Vagina (tissue), 2 donors: ENCODE data around the gene ZNF428. TPM values are rescaled to one million over a fixed set of nuclear protein-coding genes. Genes with fewer than 3 reads are reported as not detected.

Experiments
- DNase-seq, 2 donors: peaks; one replicate each; pipeline ENCODE4 v3.0.0-alpha.2; 2017; ENCODE audit errors: extremely low spot score in 2 of 2
- H3K27ac ChIP-seq: fragments of 200-600 bp; sonication (generic); one replicate; pipeline ENCODE4 v1.5.1; 2019
- H3K27me3 ChIP-seq: fragments of 200-600 bp; sonication (generic); one replicate; pipeline ENCODE4 v1.5.1; 2019
- H3K36me3 ChIP-seq, 2 donors: fragments of 200-600 bp; sonication (generic); one replicate each; pipeline ENCODE4 v1.5.1; 2017 to 2019
- H3K4me1 ChIP-seq: fragments of 200-600 bp; sonication (generic); one replicate; pipeline ENCODE4 v1.5.1; 2019
- H3K4me3 ChIP-seq, 2 donors: fragments of 200-600 bp; sonication (generic); 1 replicate in 1 of 2; 2 replicates in 1 of 2; pipeline ENCODE4 v1.5.1; 2016 to 2019
- H3K9me3 ChIP-seq: fragments of 200-600 bp; sonication (generic); one replicate; pipeline ENCODE4 v1.5.1; 2019
- CTCF ChIP-seq, 3 experiments: fragments of 450-650 bp in 2 of 3; fragments of 200-600 bp in 1 of 3; sonication (generic) in 1 of 3; IDR thresholded peaks; one replicate each; pipeline ENCODE4 v1.5.1; 2017 to 2019; ENCODE audit warnings: antibody characterized with exemption in 3 of 3, mild to moderate bottlenecking in 2 of 3, moderate library complexity in 2 of 3
- POLR2A ChIP-seq, 2 donors: fragments of 450-650 bp; IDR thresholded peaks; one replicate each; pipeline ENCODE4 v1.6.1; 2017; ENCODE audit warnings: antibody characterized with exemption in 2 of 2, mild to moderate bottlenecking in 2 of 2, moderate library complexity in 2 of 2
- POLR2AphosphoS5 ChIP-seq, 2 donors: sonication (generic); formaldehyde crosslinking; IDR thresholded peaks; one replicate each; pipeline ENCODE4 v1.9.0; 2017; ENCODE audit warnings: antibody characterized with exemption in 2 of 2, mild to moderate bottlenecking in 2 of 2, low read depth in 1 of 2; ENCODE audit not compliant: insufficient read depth in 1 of 2
- intact Hi-C: fragments of 100-400 bp; cut with DNase I; formaldehyde crosslinking; loops from one replicate; pipeline ENCODE4 v1.15.1; 2023
- small RNA-seq: library from RNA; depleted of rRNA; stranded (forward); fragments of <200 nt; gene quantifications from one replicate; pipeline ENCODE3, GENCODE V24; 2016
- total RNA-seq: library from RNA; depleted of rRNA; stranded (reverse); fragments of >200 nt; gene quantifications from one replicate; pipeline ENCODE4 v1.2.3, GENCODE V29; 2016

Gene ZNF428
- total RNA-seq, 1 donor from 2014 or later: 30.9 TPM

- Histone ChIP-seq H3K9me3 (no peaks in the 10 kb centered on the region), H3K4me1 (peaks cover 9% of the 10 kb centered on the region), H3K27ac (no peak overlapping the region), H3K36me3 (peaks cover 0 to 6% of the 10 kb centered on the region in 2 donors), H3K27me3 (no peaks in the 10 kb centered on the region), H3K4me3 (no peak overlapping the region)
- TF ChIP-seq POLR2A (IDR thresholded peaks at IDR 0.05) (no peak), CTCF (IDR thresholded peaks at IDR 0.05) (no peak), POLR2AphosphoS5 (IDR thresholded peaks at IDR 0.05; ENCODE audit: insufficient read depth in 1 of 2, low read depth in 1 of 2) (no peak)
- DNase-seq: no peak
- intact Hi-C loops: loop anchor here (10.0 kb wide), 1 partner anchor 91 kb away; no protein-coding TSS in a partner anchor
Observed at GRCh38 chr19:43563816-43564457, 55.5 kb downstream of the ZNF428 start.

- Histone ChIP-seq H3K36me3 (peaks cover 0 to 6% of the 10 kb centered on the region in 2 donors), H3K4me3 (no peak overlapping the region), H3K4me1 (peaks cover 9% of the 10 kb centered on the region), H3K27me3 (no peaks in the 10 kb centered on the region), H3K27ac (peak overlapping the region; percentile 32), H3K9me3 (no peaks in the 10 kb centered on the region)
- no peak for TF ChIP-seq POLR2A (IDR thresholded peaks at IDR 0.05)
- TF ChIP-seq POLR2AphosphoS5 (IDR thresholded peaks at IDR 0.05; ENCODE audit: insufficient read depth in 1 of 2, low read depth in 1 of 2): peak in 1 of 2 donors; percentile 64
- no peak for DNase-seq
- intact Hi-C loops: loop anchor here (10.0 kb wide), 1 partner anchor 92 kb away; no protein-coding TSS in a partner anchor
Observed at GRCh38 chr19:43562698-43563241, 56.7 kb downstream of the ZNF428 start.

GRCh38 chr19:43562226-43562697 lies 57.2 kb downstream of the ZNF428 start:
- Histone ChIP-seq H3K27ac (peak overlapping the region; percentile 32), H3K9me3 (no peaks in the 10 kb centered on the region), H3K4me3 (no peak overlapping the region), H3K27me3 (no peaks in the 10 kb centered on the region), H3K4me1 (peaks cover 9% of the 10 kb centered on the region), H3K36me3 (peaks cover 0 to 6% of the 10 kb centered on the region in 2 donors)
- TF ChIP-seq POLR2AphosphoS5 (IDR thresholded peaks at IDR 0.05; ENCODE audit: insufficient read depth in 1 of 2, low read depth in 1 of 2) (no peak), CTCF (IDR thresholded peaks at IDR 0.05) (no peak), POLR2A (IDR thresholded peaks at IDR 0.05) (no peak)
- no peak for DNase-seq
- intact Hi-C loops: loop anchor here (10.0 kb wide), 1 partner anchor 93 kb away; no protein-coding TSS in a partner anchor

- Histone ChIP-seq H3K4me1 (peaks cover 9% of the 10 kb centered on the region), H3K9me3 (no peaks in the 10 kb centered on the region), H3K4me3 (no peak overlapping the region), H3K27ac (no peak overlapping the region), H3K27me3 (no peaks in the 10 kb centered on the region), H3K36me3 (peaks cover 0 to 6% of the 10 kb centered on the region in 2 donors)
- TF ChIP-seq POLR2AphosphoS5 (IDR thresholded peaks at IDR 0.05; ENCODE audit: insufficient read depth in 1 of 2, low read depth in 1 of 2): no peak
- no peak for TF ChIP-seq POLR2A (IDR thresholded peaks at IDR 0.05)
- TF ChIP-seq CTCF (IDR thresholded peaks at IDR 0.05): no peak
- no peak for DNase-seq
- intact Hi-C loops: loop anchor here (10.0 kb wide), 1 partner anchor 93 kb away; no protein-coding TSS in a partner anchor
Observed at GRCh38 chr19:43561139-43561970, 58.1 kb downstream of the ZNF428 start.

- DNase-seq: no peak
- intact Hi-C loops: loop anchor here (10.0 kb wide), 1 partner anchor 94 kb away; no protein-coding TSS in a partner anchor
- Histone ChIP-seq H3K27me3 (no peaks in the 10 kb centered on the region), H3K36me3 (peaks cover 0 to 6% of the 10 kb centered on the region in 2 donors), H3K4me1 (peaks cover 9% of the 10 kb centered on the region), H3K27ac (no peak overlapping the region), H3K4me3 (no peak overlapping the region), H3K9me3 (no peaks in the 10 kb centered on the region)
- TF ChIP-seq POLR2AphosphoS5 (IDR thresholded peaks at IDR 0.05; ENCODE audit: insufficient read depth in 1 of 2, low read depth in 1 of 2): no peak
Observed at GRCh38 chr19:43560687-43561086, 58.7 kb downstream of the ZNF428 start.

Small RNAs within 50 kb of the gene (small RNA-seq; reads per million reads assigned to genes)
- gene RN7SL368P: not detected

Other genes starting within 250 kb of the ZNF428 start
- not detected for gene TEX101, start 204.7 kb downstream of the ZNF428 start, total RNA-seq
- gene LYPD3, start 154.0 kb downstream of the ZNF428 start, total RNA-seq: 247 TPM
- 24.3 TPM for gene PHLDB3, start 114.9 kb downstream of the ZNF428 start, total RNA-seq
- 74.4 TPM for gene ETHE1, start 92.4 kb downstream of the ZNF428 start, total RNA-seq
- 2.9 TPM for gene ZNF575, start 86.4 kb downstream of the ZNF428 start, total RNA-seq
- 20.9 TPM for gene XRCC1, start 44.1 kb downstream of the ZNF428 start, total RNA-seq
- 8.8 TPM for gene PINLYP, start 43.8 kb downstream of the ZNF428 start, total RNA-seq
- 11.0 TPM for gene IRGQ, start 23.5 kb downstream of the ZNF428 start, total RNA-seq
- gene ZNF576, start 23.0 kb downstream of the ZNF428 start, total RNA-seq: 21.9 TPM
- gene SRRM5, start 7.5 kb downstream of the ZNF428 start, total RNA-seq: 0.98 TPM
- gene CADM4, start 20.2 kb upstream of the ZNF428 start, total RNA-seq: 4.7 TPM
- 16.2 TPM for gene PLAUR, start 50.5 kb upstream of the ZNF428 start, total RNA-seq
- not detected for gene IRGC, start 96.4 kb upstream of the ZNF428 start, total RNA-seq
- 56.5 TPM for gene SMG9, start 135.3 kb upstream of the ZNF428 start, total RNA-seq
- 16.2 TPM for gene KCNN4, start 161.3 kb upstream of the ZNF428 start, total RNA-seq
- 3.7 TPM for gene LYPD5, start 182.8 kb upstream of the ZNF428 start, total RNA-seq
- gene ZNF283, start 207.7 kb upstream of the ZNF428 start, total RNA-seq: 7.9 TPM